ENCODE data around the gene PGLYRP2.

Gene PGLYRP2

DNA sequence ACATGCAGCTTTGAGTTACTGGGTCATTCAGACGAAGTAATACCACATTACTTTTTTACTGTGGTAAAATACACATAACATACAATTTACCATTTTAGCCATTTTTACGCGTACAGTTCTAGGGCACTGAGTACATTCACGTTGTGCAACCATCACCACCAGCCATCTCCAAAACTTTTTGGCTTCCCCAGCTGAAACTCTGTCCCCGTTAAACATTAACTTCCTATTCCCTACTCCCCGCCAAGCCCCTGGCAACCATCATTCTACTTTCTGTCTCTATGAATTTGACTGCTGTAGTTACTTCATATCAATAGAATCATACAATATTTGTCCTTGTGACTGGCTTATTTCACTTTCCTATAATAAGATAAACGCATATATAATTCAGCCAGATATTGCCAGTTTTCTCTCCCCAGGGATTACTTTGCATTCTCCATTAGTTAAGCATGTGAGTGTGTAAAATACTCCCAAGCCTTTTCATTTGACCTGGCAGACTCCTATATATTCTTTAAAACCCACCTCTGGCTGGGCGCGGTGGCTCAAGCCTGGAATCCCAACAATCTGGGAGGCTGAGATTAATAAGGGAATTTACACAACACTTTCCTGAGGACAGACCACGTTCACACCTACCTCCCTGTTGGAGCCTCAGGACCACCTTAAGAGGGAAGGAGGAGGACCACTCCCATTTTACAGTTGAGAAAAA, 19.0 kb upstream of the PGLYRP2 start:
- Histone ChIP-seq H3K9me2 (replicated peaks; ENCODE audit: low read depth, low read length) (no peaks in the 10 kb centered on the region), H3K4me2 (ENCODE audit: low read depth, low read length, poor library complexity, severe bottlenecking) (no peak overlapping the region), H3K79me2 (ENCODE audit: insufficient read depth, low read length) (no peaks in the 10 kb centered on the region), H3K9me3 (ENCODE audit: insufficient read depth, low read depth, low read length) (no peaks in the 10 kb centered on the region), H3F3A (ENCODE audit: low read depth) (no peaks in the 10 kb centered on the region), H3K36me3 (ENCODE audit: insufficient read depth, low read length) (no peaks in the 10 kb centered on the region), H3K4me3 (ENCODE audit: low read length, poor library complexity, severe bottlenecking) (no peak overlapping the region), H3K27me3 (ENCODE audit: insufficient read depth, low read length, poor library complexity, severe bottlenecking) (no peaks in the 10 kb centered on the region), H4K20me1 (ENCODE audit: insufficient read depth, low read length, poor library complexity, severe bottlenecking) (no peaks in the 10 kb centered on the region), H2AFZ (ENCODE audit: low read length) (no peak overlapping the region), H3K4me1 (ENCODE audit: insufficient read depth, low read length, poor library complexity, severe bottlenecking) (no peaks in the 10 kb centered on the region), H3K9ac (ENCODE audit: low read depth, low read length, poor library complexity, severe bottlenecking) (no peak overlapping the region)
- no peak for TF ChIP-seq CTCF (conservative IDR thresholded peaks at IDR 0.05; ENCODE audit: low read length)
- TF ChIP-seq EZH2phosphoT487 (IDR thresholded peaks at IDR 0.05; ENCODE audit: borderline replicate concordance) = no peak

DNA sequence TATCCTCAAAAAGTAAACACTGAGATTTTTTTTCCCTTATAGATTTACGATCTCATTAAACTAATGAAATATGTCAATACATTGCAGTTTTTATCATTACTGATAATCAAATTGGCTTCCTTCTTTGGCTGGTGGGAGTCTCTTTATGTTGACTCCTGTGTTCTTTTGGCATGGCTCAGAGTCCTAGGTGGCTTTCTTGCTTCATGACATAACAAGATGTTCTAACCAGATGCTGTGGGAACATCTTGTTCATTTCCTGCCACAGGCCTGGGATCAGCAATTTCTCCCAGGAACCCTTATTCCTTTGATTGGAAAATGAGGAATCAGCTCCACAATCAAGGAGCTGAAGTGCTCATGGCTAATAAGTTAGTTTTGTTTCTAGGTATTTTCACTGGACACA, 15.8 kb upstream of the PGLYRP2 start:
- Histone ChIP-seq H3F3A (ENCODE audit: low read depth) (no peaks in the 10 kb centered on the region), H3K27me3 (ENCODE audit: insufficient read depth, low read length, poor library complexity, severe bottlenecking) (no peaks in the 10 kb centered on the region), H3K4me1 (ENCODE audit: insufficient read depth, low read length, poor library complexity, severe bottlenecking) (no peaks in the 10 kb centered on the region), H3K9ac (ENCODE audit: low read depth, low read length, poor library complexity, severe bottlenecking) (no peak overlapping the region), H3K36me3 (ENCODE audit: insufficient read depth, low read length) (no peaks in the 10 kb centered on the region), H2AFZ (ENCODE audit: low read length) (no peak overlapping the region), H3K9me3 (ENCODE audit: insufficient read depth, low read depth, low read length) (no peaks in the 10 kb centered on the region), H3K79me2 (ENCODE audit: insufficient read depth, low read length) (no peaks in the 10 kb centered on the region), H4K20me1 (ENCODE audit: insufficient read depth, low read length, poor library complexity, severe bottlenecking) (no peaks in the 10 kb centered on the region), H3K9me2 (replicated peaks; ENCODE audit: low read depth, low read length) (no peaks in the 10 kb centered on the region), H3K4me2 (ENCODE audit: low read depth, low read length, poor library complexity, severe bottlenecking) (no peak overlapping the region), H3K4me3 (ENCODE audit: low read length, poor library complexity, severe bottlenecking) (no peak overlapping the region)
- no peak for TF ChIP-seq EZH2phosphoT487 (IDR thresholded peaks at IDR 0.05; ENCODE audit: borderline replicate concordance)
- TF ChIP-seq CTCF (conservative IDR thresholded peaks at IDR 0.05; ENCODE audit: low read length) = no peak

DNA sequence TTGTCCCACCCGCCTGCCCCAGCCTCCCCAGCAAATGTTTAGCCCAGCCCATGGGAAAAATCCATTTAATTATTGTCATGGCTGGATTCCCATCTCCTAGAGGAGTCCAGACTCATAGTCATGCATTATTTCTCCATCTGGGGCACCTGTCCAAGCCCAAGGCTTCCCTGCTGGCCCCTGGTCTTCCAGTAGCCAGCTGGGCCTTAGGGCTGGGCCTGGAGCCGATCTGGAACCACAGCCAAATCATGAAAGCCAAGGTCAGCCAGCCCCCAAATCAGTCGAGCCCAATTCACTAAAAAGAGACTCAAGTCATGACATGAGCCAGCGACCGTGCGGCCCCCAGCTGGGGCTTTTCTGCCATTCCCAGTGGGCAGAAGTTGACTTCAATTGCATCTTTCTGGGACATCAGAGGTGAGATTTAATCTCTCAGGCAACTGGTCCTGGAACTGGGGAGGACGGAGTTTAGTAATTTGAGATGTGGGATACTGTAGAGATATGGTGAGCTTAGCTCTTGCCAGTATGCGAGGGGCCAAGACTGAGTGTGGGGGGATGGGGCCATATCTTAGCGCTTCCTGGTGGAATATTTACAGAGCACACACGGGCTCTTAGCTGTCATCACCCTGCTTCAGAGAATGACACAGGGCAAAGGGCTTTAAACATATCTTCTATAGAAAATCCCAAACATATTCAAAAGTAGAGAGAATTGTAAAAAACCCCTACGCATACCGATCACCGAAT, 9.4 kb upstream of the PGLYRP2 start:
- Histone ChIP-seq H3K27me3 (ENCODE audit: insufficient read depth, low read length, poor library complexity, severe bottlenecking) (no peaks in the 10 kb centered on the region), H3K4me3 (ENCODE audit: low read length, poor library complexity, severe bottlenecking) (no peak overlapping the region), H3F3A (ENCODE audit: low read depth) (no peaks in the 10 kb centered on the region), H3K9me2 (replicated peaks; ENCODE audit: low read depth, low read length) (no peaks in the 10 kb centered on the region), H3K9ac (ENCODE audit: low read depth, low read length, poor library complexity, severe bottlenecking) (no peak overlapping the region), H3K79me2 (ENCODE audit: insufficient read depth, low read length) (no peaks in the 10 kb centered on the region), H2AFZ (ENCODE audit: low read length) (no peak overlapping the region), H3K4me2 (ENCODE audit: low read depth, low read length, poor library complexity, severe bottlenecking) (no peak overlapping the region), H4K20me1 (ENCODE audit: insufficient read depth, low read length, poor library complexity, severe bottlenecking) (no peaks in the 10 kb centered on the region), H3K9me3 (ENCODE audit: insufficient read depth, low read depth, low read length) (no peaks in the 10 kb centered on the region), H3K36me3 (ENCODE audit: insufficient read depth, low read length) (no peaks in the 10 kb centered on the region), H3K4me1 (ENCODE audit: insufficient read depth, low read length, poor library complexity, severe bottlenecking) (no peaks in the 10 kb centered on the region)
- TF ChIP-seq CTCF (conservative IDR thresholded peaks at IDR 0.05; ENCODE audit: low read length) (no peak), EZH2phosphoT487 (IDR thresholded peaks at IDR 0.05; ENCODE audit: borderline replicate concordance) (no peak)
